H9 (cell line): ENCODE results near the gene ZNF546. TPM values are rescaled to one million over a fixed set of nuclear protein-coding genes. Genes with fewer than 3 reads are reported as not detected.
A peak's percentile ranks its signal among the peaks of the same experiment; 100 is the strongest.

ENCODE experiments used
- DNase-seq: peaks from one replicate; pipeline ENCODE4 v3.0.0-alpha.2; 2017
- H2AFZ ChIP-seq: one replicate; pipeline ENCODE4 v1.6.1; 2013; ENCODE audit warnings: mild to moderate bottlenecking, low read length, control low read depth, moderate library complexity
- H2AK5ac ChIP-seq: 2 replicates; pipeline ENCODE4 v1.6.1; 2013; ENCODE audit warnings: low read length, control low read depth, mixed read lengths; ENCODE audit not compliant: insufficient read length
- H2BK120ac ChIP-seq: one replicate; pipeline ENCODE4 v1.6.1; 2013; ENCODE audit warnings: low read depth, mild to moderate bottlenecking, low read length, control low read depth, inconsistent platforms; ENCODE audit not compliant: poor library complexity, severe bottlenecking
- H2BK12ac ChIP-seq: 2 replicates; pipeline ENCODE4 v1.6.1; 2013; ENCODE audit warnings: low read length, control low read depth, mixed read lengths, low read depth; ENCODE audit not compliant: insufficient read length
- H2BK15ac ChIP-seq: 2 replicates; pipeline ENCODE4 v1.6.1; 2013; ENCODE audit warnings: low read depth, low read length, control low read depth
- H2BK20ac ChIP-seq: one replicate; pipeline ENCODE4 v1.6.1; 2013; ENCODE audit warnings: low read depth, mild to moderate bottlenecking, low read length, control low read depth, inconsistent platforms; ENCODE audit not compliant: poor library complexity, severe bottlenecking
- H2BK5ac ChIP-seq: 2 replicates; pipeline ENCODE4 v1.6.1; 2013; ENCODE audit warnings: low read length, control low read depth, mixed read lengths; ENCODE audit not compliant: insufficient read length
- H3K14ac ChIP-seq: 2 replicates; pipeline ENCODE4 v1.6.1; 2013; ENCODE audit warnings: low read length, control low read depth; ENCODE audit not compliant: insufficient read depth
- H3K18ac ChIP-seq: 2 replicates; pipeline ENCODE4 v1.6.1; 2013; ENCODE audit warnings: low read depth, mild to moderate bottlenecking, mixed read lengths, low read length, control low read depth; ENCODE audit not compliant: insufficient read length
- H3K23ac ChIP-seq: 2 replicates; pipeline ENCODE4 v1.6.1; 2013; ENCODE audit warnings: low read length, control low read depth, mixed read lengths, low read depth; ENCODE audit not compliant: insufficient read length
- H3K23me2 ChIP-seq: 2 replicates; pipeline ENCODE4 v1.6.1; 2013; ENCODE audit warnings: low read depth, mild to moderate bottlenecking, mixed read lengths, low read length, control low read depth; ENCODE audit not compliant: insufficient read length, poor library complexity, severe bottlenecking
- H3K27ac ChIP-seq: 2 replicates; pipeline ENCODE4 v1.5.1; 2013; ENCODE audit warnings: low read length, control low read depth, mixed read lengths, low read depth; ENCODE audit not compliant: insufficient read length
- H3K27me3 ChIP-seq: 2 replicates; pipeline ENCODE4 v1.6.1; 2013; ENCODE audit warnings: low read length, control low read depth, inconsistent platforms; ENCODE audit not compliant: insufficient read depth
- H3K4ac ChIP-seq: 2 replicates; pipeline ENCODE4 v1.6.1; 2013; ENCODE audit warnings: low read depth, mild to moderate bottlenecking, control low read depth, inconsistent platforms, low read length, moderate library complexity
- H3K4me1 ChIP-seq: 2 replicates; pipeline ENCODE4 v1.6.1; 2013; ENCODE audit warnings: low read length, control low read depth, inconsistent platforms; ENCODE audit not compliant: insufficient read depth
- H3K4me2 ChIP-seq: 2 replicates; pipeline ENCODE4 v1.6.1; 2013; ENCODE audit warnings: low read length, control low read depth, mixed read lengths; ENCODE audit not compliant: insufficient read length, insufficient read depth
- H3K56ac ChIP-seq: 2 replicates; pipeline ENCODE4 v1.6.1; 2013; ENCODE audit warnings: low read depth, mild to moderate bottlenecking, mixed read lengths, low read length, control low read depth; ENCODE audit not compliant: insufficient read length
- H3K79me1 ChIP-seq: 2 replicates; pipeline ENCODE4 v1.6.1; 2013; ENCODE audit warnings: low read depth, mild to moderate bottlenecking, moderate library complexity, low read length, control low read depth, inconsistent platforms; ENCODE audit not compliant: insufficient read depth, poor library complexity, severe bottlenecking
- H3K79me2 ChIP-seq: 2 replicates; pipeline ENCODE4 v1.6.1; 2013; ENCODE audit warnings: low read length, control low read depth, inconsistent platforms; ENCODE audit not compliant: insufficient read depth
- H3K9ac ChIP-seq: 2 replicates; pipeline ENCODE4 v1.6.1; 2013; ENCODE audit warnings: low read length, control low read depth, mixed read lengths; ENCODE audit not compliant: insufficient read length; ENCODE audit errors: extremely low read depth
- H3K9me3 ChIP-seq: one replicate; pipeline ENCODE4 v1.6.1; 2013; ENCODE audit warnings: low read depth, low read length, inconsistent platforms; ENCODE audit not compliant: control insufficient read depth
- H3T11ph ChIP-seq: one replicate; pipeline ENCODE4 v1.6.1; 2013; ENCODE audit warnings: mild to moderate bottlenecking, low read length, control low read depth, inconsistent platforms
- H4K20me1 ChIP-seq: one replicate; pipeline ENCODE4 v1.6.1; 2013; ENCODE audit not compliant: control insufficient read depth, insufficient read length, insufficient read depth
- H4K5ac ChIP-seq: 2 replicates; pipeline ENCODE4 v1.6.1; 2013; ENCODE audit warnings: low read depth, mild to moderate bottlenecking, mixed read lengths, low read length, control low read depth; ENCODE audit not compliant: insufficient read length
- H4K8ac ChIP-seq: replicated peaks from 2 replicates; pipeline ENCODE4 v1.6.1; 2013; ENCODE audit warnings: low read length, control low read depth, mixed read lengths, low read depth; ENCODE audit not compliant: insufficient read length
- H4K91ac ChIP-seq: 2 replicates; pipeline ENCODE4 v1.6.1; 2013; ENCODE audit warnings: low read depth, mild to moderate bottlenecking, moderate library complexity, mixed read lengths, low read length, control low read depth; ENCODE audit not compliant: insufficient read length
- H3K27ac Mint-ChIP-seq, 3 experiments: 2 replicates in 2 of 3; 3 replicates in 1 of 3; pipeline ENCODE4 v1.8.0; 2020 to 2021; ENCODE audit warnings: mixed read lengths in 3 of 3, mild to moderate bottlenecking in 1 of 3, moderate library complexity in 1 of 3
- H3K27me3 Mint-ChIP-seq: 2 replicates; pipeline ENCODE4 v1.8.0; 2021; ENCODE audit warnings: low read depth, mild to moderate bottlenecking, moderate library complexity, mixed read lengths
- H3K36me3 Mint-ChIP-seq, 3 experiments: 2 replicates in 2 of 3; 3 replicates in 1 of 3; pipeline ENCODE4 v1.8.0; 2020 to 2021; ENCODE audit warnings: low read depth in 3 of 3, mixed read lengths in 3 of 3; ENCODE audit not compliant: insufficient read depth in 1 of 3
- H3K4me1 Mint-ChIP-seq, 2 experiments: 2 replicates each; pipeline ENCODE4 v1.8.0; 2020; ENCODE audit warnings: mixed read lengths in 2 of 2
- H3K4me3 Mint-ChIP-seq, 2 experiments: 2 replicates in 1 of 2; 3 replicates in 1 of 2; pipeline ENCODE4 v1.8.0; 2020 to 2021; ENCODE audit warnings: mild to moderate bottlenecking in 2 of 2, mixed read lengths in 2 of 2, moderate library complexity in 1 of 2
- H3K9me3 Mint-ChIP-seq, 2 experiments: 2 replicates in 1 of 2; 3 replicates in 1 of 2; pipeline ENCODE4 v1.8.0; 2020; ENCODE audit warnings: mild to moderate bottlenecking in 2 of 2, mixed read lengths in 2 of 2, moderate library complexity in 1 of 2
- WGBS: extraction: QIAGEN DNeasy Blood & Tissue Kit; methylation state at CpG from one replicate; pipeline ENCODE4 v1.1.7; 2013; ENCODE audit warnings: missing lambda C conversion rate, low lambda C conversion rate, mixed read lengths; ENCODE audit not compliant: insufficient read length; ENCODE audit errors: extremely low coverage; 5-methylcytosine and 5-hydroxymethylcytosine counted together
- total RNA-seq: library from RNA; stranded (reverse); gene quantifications from 2 replicates; pipeline ENCODE4 v1.2.1, GENCODE V29; 2021
- TF ChIP-seq, protein P1 (sequence below): fragments of 200-600 bp; sonication (generic); conservative IDR thresholded peaks from 3 replicates; pipeline ENCODE4 v1.8.0; 2021; ENCODE audit warnings: antibody characterized with exemption, mild to moderate bottlenecking

Gene ZNF546
- total RNA-seq, 1 experiment from 2014 or later: 1.7 TPM

DNA sequence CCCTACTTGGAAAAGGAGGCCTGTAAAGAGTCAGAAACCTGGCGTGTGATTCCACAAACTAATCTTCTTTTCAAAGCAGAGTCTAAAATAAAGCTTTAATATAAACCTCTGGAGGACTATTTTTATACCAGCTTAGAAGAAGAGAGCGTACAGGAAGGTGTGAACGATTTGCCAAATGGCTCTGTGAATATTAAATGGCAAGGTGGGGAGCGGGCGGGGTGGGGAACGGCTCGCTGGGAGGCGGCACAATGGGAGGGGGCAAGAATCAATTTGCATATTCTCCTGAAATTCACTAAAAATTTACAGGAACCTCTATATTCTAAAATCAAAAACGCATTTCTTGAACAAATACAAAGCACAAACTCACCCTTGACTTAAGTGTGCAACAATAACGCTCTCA lies 58.2 kb downstream of the ZNF546 start:
- H4K91ac ChIP-seq: no peak overlapping the region
- H2BK120ac ChIP-seq: no peak overlapping the region
- H3K4me1 ChIP-seq: no peaks in the 10 kb centered on the region
- H3K36me3 Mint-ChIP-seq: peaks cover 11 to 23% (median 11%) of the 10 kb centered on the region in 3 experiments
- H4K5ac ChIP-seq: no peak overlapping the region
- H3K27me3 ChIP-seq: no peaks in the 10 kb centered on the region
- H3T11ph ChIP-seq: no peak overlapping the region
- peak overlapping the region; percentile 97 for H3K4me2 ChIP-seq
- no peak overlapping the region for H3K4ac ChIP-seq
- H3K27ac Mint-ChIP-seq: no peak overlapping the region
- no peaks in the 10 kb centered on the region for H3K9me3 ChIP-seq
- no CpG with 5 or more reads among the region's 10 CpGs for WGBS
- H2BK15ac ChIP-seq: no peak overlapping the region; the same call in 1 of the 2 replicates
- H3K27ac ChIP-seq: no peak overlapping the region
- peaks cover 8% of the 10 kb centered on the region for H3K23me2 ChIP-seq
- no peak for DNase-seq
- H2BK20ac ChIP-seq: no peak overlapping the region
- no peak overlapping the region for H3K14ac ChIP-seq
- no peak overlapping the region for H3K56ac ChIP-seq
- H2BK12ac ChIP-seq: no peak overlapping the region
- peaks cover 11% of the 10 kb centered on the region for H3K79me2 ChIP-seq
- no peak overlapping the region for H3K23ac ChIP-seq
- peaks cover 12 to 17% of the 10 kb centered on the region in 2 experiments for H3K4me1 Mint-ChIP-seq
- TF ChIP-seq, protein P1, sequence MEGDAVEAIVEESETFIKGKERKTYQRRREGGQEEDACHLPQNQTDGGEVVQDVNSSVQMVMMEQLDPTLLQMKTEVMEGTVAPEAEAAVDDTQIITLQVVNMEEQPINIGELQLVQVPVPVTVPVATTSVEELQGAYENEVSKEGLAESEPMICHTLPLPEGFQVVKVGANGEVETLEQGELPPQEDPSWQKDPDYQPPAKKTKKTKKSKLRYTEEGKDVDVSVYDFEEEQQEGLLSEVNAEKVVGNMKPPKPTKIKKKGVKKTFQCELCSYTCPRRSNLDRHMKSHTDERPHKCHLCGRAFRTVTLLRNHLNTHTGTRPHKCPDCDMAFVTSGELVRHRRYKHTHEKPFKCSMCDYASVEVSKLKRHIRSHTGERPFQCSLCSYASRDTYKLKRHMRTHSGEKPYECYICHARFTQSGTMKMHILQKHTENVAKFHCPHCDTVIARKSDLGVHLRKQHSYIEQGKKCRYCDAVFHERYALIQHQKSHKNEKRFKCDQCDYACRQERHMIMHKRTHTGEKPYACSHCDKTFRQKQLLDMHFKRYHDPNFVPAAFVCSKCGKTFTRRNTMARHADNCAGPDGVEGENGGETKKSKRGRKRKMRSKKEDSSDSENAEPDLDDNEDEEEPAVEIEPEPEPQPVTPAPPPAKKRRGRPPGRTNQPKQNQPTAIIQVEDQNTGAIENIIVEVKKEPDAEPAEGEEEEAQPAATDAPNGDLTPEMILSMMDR: no peak
- H3K9ac ChIP-seq: peak overlapping the region; percentile 87
- H3K4me3 Mint-ChIP-seq: peak overlapping the region; percentile 96 to 99
- peaks cover 25 to 33% of the 10 kb centered on the region in 2 experiments for H3K9me3 Mint-ChIP-seq
- H4K20me1 ChIP-seq: no peaks in the 10 kb centered on the region
- peaks cover 4% of the 10 kb centered on the region for H3K79me1 ChIP-seq
- H2BK5ac ChIP-seq: no peak overlapping the region
- H2AFZ ChIP-seq: no peak overlapping the region
- H4K8ac ChIP-seq: no peak overlapping the region
- H3K27me3 Mint-ChIP-seq: peaks cover 7% of the 10 kb centered on the region; the same call in 1 of the 2 replicates
- H2AK5ac ChIP-seq: no peak overlapping the region
- no peak overlapping the region for H3K18ac ChIP-seq
